HG02943 (cell line): ENCODE measurements around the gene SBK2.
"Not testable (repeated sequence)": the region's sequence is repeated elsewhere in the genome, so short reads cannot be mapped to it uniquely, and the experiment has no call there.

Experiments used
- ATAC-seq: cut with Tn5 transposase; IDR thresholded peaks from one replicate; pipeline ENCODE4 v1.9.1; 2021; ENCODE audit warnings: mild to moderate bottlenecking, low read depth, moderate library complexity; ENCODE audit not compliant: unreplicated experiment

The SBK2 gene

DNA sequence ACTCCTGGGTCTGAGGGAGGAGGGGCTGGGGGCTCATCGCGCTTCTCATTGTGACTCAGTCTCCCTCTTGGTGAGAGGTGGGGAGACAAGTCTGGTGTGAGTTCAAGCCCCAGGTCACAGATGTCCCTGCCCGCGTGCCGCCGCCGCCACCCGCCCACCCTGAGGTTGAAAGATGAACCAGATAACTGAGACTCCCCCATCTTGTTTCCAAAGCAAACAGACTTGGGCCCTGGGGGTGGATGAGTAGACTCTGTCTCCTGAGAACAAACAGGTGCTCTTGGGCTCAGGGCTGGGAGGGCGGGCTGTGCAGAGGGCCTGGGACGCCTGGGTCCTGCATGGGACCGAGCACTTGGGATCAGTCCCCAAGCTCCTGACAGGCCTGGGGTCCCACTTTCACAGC lies 567 bp downstream of the SBK2 start:
- ATAC-seq: no peak

DNA sequence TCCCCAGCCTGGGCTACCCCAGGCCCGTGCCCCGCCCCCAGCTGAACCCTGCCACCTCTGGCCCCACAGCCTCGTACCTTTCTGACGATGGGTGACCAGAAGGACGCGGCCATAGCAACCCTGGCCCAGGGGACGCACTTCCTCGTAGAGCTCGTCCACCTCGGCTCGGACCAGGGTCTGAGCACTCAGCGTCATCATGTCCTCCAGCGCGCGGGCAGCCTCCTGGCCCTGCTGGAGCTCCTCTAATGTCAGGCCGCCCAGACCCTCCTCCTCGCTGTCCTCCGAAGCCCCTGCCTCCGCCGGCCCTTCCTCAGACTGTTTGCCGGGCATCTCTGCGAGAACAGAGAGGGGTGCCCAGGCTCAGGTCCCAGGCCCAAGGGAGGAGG lies 975 bp downstream of the SBK2 start:
- no peak for ATAC-seq

DNA sequence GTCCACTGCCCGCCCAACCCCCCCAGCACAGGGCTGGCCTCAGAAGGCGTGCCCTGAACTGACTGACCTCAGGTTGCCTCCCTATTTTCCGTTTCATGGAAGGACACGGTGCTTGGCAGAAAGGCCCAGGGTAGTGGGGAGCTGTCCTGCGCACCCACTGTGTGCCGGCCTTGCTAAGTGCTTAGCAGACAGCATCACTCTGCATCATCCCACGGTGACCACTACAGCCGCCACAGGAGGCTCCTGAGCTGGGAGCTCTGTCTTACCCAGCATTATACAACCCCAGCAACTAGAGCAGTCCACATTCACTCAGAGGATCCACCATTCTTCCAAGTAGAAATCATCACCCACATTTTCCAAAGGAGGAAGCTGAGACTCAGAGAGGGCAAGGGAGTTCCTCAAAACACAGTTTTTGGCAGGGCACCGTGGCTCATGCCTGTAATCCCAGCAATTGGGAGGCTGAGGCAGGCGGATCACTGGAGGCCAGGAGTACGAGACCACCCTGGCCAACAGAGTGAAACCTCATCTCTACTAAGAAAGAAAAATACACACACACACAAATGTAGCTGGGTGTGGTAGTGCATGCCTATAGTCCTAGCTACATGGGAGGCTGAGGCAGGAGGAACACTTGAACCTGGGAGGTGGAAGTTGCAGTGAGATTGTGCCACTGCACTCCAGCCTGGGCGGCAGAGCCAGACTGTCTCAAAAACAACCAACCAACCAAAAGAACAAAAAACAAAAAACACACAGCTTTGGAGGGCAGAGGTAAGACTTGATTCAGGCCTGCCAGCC lies 1.6 kb downstream of the SBK2 start:
- no peak for ATAC-seq

DNA sequence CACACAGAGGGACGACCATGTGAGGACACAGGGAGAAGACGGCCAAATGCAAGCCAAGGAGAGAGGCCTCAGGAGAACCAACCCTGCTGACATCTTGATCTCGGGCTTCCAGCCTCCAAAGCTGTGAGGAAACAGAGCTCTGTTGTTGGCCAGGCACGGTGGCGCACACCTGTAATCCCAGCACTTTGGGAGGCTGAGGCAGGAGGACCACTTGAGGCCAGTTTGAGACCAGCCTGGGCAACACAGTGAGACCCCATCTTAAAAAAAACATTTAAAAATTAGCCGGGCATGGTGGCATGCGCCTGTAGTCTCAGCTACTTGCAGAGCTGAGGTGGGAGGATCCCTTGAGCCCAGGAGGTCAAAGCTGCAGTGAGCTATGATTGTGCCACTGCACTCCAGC lies 2.7 kb downstream of the SBK2 start:
- ATAC-seq: not testable (repeated sequence)

DNA sequence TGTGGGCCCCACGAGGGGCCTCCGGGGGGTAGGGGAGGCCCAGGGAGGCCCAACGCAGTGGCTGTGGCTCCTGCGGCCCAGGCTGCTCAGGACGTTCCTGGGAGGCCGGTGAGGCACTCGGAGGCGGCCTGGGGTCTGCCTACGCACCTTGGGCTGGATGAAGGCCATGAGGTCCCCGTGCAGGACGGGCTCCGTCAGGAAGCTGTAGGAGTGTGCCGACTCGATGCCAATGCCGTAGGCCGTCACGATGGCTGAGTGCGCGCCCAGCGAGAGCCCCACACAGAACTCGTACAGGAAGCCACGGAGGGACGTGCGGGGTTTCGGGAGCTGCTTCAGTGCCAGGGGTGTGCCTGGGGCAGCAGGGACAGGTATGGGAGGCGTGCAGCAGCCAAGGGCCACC lies 5.9 kb downstream of the SBK2 start:
- no peak for ATAC-seq

DNA sequence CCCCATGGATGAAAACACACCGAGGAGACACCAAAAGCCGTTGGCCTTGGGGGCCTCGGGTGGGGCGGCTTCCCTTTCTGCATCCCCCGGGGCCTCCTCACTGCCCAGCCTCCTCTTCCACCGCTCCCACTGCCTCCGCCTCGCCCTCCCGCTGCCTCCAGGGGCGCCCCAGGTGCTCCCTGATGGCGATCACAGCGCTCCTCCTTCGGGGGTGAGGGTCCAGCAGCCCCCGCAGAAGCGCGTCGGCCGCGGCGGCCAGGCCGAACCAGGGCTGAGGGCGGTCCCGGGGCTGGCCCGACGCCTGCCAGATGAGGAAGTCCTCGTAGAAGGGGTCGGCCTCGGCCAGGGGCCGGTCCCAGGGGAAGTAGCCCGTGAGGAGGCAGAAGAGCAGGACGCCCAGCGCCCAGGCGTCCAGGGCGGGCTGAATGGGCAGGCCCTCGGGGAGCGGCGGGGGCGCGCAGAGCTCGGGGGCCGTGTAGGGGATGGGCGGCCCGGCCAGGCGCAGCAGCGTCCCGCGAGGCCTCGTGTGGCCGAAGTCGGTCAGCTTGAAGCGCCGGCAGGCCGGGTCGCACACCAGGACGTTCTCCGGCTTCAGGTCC lies 7.2 kb downstream of the SBK2 start:
- no peak for ATAC-seq

DNA sequence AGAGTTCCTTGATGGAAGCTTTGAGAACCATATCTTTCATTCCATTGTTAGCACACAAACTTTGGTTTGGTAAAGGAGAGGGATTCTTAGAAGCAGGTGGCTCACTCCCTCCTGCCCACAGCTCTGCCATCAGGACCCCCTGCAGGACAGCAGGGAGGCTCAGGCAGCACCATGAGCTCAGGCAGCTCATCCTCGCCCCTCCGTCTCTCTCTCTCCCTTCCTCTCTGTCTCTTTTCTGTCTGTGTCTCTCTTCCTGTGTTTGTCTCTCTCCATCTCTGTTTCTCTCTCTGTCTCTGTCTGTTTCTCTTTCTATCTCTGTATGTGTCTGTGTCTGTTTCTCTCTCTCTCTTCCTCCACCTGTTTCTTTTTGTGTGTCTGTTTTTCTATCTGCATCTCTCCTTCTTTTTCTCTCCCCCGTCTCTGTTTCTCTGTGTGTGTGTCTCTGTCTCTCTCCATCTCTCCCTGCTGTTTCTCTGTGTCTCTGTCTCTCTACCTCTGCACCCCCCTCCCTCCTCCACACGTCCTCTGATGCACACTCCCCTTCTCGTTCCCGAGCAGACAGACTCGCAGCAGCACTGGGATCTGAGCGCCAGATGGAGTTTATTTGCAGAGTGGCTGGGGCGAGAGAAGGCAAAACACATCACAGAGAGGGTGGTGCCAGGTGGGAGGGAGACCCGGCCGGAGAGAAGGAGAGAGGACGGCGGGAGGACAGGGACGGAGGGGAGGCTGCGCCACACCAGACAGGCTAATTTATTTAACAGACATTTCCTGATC lies 8.7 kb downstream of the SBK2 start:
- no peak for ATAC-seq

DNA sequence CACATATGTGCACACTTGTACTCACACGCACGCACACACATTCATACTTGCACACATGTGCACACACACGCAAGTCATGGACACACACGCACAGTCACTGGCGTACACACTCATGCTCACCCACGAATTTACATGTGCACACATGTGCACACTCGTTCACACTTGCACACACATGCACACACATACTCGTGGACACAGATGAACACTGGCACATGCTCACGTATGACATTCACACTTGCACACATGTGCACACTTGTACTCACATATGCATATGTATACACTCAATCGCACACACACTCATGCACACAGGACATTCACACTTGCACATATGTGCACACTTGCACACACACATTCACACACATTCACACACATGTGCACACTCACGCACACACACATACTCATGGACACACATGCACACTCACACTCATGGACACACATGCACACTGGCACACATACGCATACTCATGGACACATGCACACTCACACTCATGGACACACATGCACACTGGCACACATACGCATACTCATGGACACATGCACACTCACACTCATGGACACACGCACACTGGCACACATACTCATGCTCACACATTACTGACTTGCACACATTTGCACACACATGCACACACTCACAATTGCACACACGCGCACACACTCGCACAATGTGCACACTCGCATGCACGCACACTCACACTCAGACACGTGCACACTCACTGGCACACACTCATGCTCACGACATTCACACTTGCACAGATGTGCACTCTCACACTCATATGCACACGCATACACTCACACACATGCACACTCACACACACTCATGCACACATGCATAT lies 9.5 kb downstream of the SBK2 start:
- no peak for ATAC-seq

DNA sequence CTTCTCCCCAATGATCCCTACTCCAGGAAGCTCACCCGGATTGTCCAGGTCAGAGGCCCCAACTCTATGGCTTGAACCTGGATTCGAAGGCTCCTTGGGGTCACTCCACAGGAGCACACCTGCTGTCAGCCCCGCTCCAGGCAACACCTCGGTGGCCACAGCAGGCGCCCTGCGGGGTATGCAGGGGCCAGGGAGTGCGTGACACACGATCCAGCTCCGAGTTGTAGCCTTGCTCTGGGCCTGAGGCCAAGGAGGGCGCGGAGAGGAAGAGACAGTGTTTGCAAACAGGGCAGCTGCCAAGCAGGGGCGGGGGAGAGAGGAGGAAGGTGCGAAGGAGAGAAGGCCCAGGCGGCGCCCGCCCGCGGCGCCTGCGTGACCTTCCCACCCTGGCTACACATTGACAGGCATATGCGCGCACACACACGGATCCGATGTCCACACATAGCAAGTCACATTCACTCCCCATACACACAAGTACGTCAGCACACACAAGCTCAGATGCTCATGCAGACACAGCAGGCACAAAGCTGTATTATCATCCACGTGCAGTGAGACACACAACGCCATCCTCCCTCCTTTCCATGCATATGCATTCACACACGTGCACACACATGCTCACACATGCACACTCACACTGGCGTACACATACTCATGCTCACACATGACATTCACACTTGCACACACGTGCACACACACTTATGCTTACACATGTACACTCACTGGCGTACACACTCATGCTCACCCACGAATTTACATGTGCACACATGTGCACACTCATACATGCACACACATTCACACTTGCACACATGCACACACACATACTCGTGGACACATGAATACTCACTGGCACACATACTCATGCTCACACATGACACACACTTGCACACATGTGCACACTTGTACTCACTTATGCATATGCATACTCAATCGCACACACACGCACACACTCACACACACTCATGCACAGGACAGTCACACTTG lies 10.4 kb downstream of the SBK2 start:
- no peak for ATAC-seq

DNA sequence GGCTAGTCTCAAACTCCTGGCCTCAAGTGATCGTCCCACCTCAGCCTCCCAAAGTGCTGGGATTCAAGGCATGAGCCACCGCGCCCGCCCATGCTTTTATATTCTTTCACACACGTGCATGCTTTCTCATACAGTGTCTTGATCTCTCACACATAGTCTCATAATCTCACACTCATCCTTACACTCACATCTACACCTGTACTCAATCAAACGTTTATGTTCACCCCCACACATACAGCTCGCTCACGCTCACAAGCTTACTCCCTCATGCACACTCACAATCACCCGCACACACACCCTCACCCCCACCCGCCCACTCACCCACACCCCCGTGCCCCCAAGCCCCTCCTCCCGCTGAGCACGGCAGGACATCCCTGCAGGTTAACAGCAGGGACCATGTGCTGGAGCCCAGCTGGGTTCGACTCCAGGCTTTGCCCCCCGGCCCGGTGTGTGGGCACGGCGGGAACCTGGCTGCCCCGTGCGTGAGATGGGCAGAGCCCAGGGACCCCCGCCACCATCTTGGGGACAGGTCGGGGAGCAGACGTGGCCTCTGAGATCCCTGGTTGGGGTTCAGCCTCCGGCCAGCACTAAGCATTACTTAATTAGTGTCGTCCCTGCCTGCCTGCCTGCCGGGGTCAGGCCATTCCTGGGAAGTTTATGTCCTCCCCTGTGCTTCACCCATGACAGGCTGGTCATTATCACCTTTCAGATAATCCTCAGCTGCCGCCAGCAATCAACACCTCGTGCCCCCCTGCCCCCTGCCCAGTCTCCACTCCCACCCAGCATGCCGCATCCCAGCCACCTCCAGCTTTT lies 11.4 kb downstream of the SBK2 start:
- no peak for ATAC-seq

DNA sequence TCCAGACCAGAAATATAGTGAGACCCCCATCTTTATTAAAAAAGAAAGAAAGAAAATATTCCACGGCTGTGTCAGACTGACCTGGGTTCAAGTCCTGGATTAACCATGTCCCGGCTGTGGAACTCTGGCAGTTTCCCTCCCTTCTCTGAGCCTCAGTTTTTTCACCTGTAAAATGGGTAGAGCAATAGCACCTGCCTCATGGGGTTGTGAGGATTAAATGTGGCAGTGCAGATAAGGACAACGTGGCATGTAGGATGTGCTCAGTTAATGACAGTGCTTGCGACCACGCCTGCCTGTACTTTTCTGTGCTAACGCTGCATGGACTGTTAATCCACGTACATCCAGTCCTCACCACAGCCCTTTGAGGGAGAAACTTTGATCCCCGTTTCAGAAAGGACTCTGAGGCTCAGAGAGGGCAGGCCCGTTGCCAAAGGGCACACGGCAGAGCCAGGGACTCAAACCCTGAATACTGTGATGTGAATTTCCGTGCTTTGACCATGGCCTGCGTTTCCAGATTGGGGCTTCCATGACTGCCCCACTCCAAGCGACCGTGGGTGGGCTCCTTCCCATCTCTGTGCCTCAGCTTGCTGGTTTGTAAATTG lies 16.1 kb downstream of the SBK2 start:
- no peak for ATAC-seq

DNA sequence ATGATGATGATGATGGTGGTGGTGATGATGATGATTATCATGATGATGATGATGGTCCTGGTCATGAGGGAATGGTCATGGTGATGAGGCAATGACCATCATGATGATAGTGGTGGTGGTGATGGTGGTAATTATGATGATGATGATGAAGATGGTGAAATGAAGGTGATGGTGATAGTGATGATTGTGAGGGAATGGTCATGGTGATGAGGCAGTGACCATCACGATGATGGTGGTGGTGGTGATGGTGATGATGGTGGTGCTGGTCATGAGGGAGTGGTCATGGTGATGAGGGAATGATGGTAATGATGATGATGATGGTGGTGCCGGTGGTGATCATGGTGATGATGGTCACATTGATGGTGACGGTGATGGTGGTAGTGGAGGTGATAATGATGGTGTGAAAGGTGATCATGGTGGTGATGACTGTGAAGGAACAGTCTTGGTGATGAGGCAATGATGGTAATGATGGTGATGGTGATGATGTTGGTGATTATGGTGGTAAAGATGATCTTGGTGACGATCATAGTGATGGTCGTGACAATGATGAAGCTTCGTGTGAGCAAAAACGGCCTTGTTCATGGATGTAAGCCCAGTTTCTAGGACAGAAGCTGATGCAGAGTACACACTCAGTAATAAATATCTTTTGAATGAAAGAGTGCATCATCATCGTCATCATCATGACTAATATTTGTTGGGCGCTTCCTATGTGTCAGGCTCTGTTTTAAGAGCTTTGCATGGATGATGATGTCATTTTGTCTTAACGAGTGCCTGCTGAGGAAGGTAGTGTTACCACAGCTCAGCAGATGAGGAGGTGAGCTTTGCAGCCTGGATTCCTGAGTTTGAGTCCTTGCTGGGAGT lies 17.3 kb downstream of the SBK2 start:
- no peak for ATAC-seq

DNA sequence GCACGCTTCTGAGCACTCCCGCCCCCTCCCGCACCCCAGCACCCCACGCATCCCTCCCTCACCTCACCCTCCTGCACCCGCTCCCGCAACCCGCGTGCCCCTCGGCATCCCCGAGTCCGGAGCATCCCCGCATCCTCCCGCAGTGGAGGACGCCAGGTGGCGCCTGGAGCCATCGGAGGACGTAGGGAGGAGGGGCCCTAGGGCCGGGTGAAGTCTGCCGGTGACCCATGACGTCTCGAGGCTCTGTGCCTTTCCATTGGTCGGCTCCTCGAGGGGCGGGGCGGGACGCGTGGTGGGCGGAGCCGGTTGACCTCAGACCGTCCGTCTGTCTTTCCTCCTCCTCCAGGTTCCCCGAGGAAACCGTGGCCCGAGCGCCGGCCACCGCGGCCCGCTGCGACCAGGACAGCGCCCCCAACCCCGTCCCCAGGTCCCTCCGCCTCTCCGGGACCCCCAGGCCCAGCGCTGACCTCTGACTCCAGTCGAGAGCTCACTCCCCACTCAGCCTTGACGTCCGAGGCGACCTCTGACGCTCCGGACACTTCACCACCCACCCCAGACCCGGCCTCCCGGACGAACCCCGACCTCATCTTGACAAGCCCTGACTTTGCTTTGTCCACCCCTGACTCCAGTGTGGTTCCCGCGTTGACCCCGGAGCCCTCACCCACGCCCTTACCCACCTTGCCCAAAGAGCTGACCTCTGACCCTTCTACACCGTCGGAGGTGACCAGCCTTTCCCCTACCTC lies 19.9 kb downstream of the SBK2 start:
- peak; percentile 97 for ATAC-seq

DNA sequence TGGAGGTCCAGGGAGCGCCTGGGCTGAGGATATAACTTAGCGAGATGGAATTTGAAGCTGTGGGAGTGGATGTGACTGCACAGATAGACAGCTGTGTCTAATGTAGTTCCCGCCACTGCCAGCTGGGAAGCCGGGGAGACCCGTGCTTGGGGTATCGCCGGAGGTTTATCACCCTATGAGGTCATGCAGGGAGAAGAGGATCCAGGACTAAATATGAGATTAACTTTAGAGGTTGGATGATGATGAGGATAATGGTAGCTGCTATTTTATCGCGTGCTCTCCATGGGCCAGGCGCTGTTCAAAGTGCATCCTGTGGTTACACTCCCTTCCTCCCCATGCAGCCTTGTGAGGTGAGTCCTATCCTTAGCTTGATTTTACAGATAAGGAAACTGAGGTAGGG lies 28.8 kb downstream of the SBK2 start:
- no peak for ATAC-seq

DNA sequence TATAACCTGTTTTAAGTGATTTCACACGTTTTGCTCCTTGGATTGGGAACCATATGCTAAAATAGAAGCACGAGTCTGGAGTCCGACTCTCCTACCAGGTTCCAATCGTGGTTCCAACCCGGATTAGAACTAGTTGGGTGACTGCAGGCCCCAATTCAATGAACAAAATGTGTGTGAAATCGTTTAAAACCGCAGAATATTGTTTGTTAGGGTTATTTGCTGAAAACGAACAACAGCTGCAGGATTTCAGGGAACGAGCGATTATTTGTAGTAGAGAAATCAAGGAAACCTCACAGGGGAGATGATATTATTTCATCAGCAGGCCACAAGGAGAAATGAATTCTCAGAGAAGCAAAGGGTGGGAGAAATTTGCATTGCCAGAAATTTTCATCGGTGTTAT lies 32.0 kb downstream of the SBK2 start:
- ATAC-seq: no peak

DNA sequence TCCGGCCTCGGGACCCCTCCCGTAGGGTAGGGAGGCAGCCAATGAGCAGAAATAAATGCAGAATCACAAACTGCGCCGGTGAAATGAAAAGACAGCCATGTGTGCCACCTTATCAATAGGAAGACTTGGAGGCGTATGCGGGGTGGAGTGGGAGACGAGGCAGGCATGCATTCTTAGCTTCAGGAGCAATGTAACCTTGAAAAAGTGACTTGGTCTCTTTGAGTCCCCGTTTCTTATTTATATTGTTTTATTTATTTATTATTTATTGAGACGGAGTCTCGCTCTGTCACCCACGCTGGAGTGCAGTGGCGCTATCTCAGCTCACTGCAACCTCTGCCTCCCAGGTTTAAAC lies 32.7 kb downstream of the SBK2 start:
- ATAC-seq: no peak
